ENCODE results near the gene CLEC4E. TPM values are rescaled to one million over a fixed set of nuclear protein-coding genes. Genes with fewer than 3 reads are reported as not detected.

CLEC4E gene
- total RNA-seq, 6 experiments from 2014 or later, result not detected

- Mint-ChIP-seq H3K36me3 (ENCODE audit: low read depth) (no peaks in the 10 kb centered on the region), H3K27ac (no peak overlapping the region)
Measured at GRCh38 chr12:8561011-8561410, 20.3 kb upstream of the CLEC4E start.

GRCh38 chr12:8559676-8560075 is 19.0 kb upstream of the CLEC4E start:
- no peak for DNase-seq
- Mint-ChIP-seq H3K36me3 (ENCODE audit: low read depth) (no peaks in the 10 kb centered on the region), H3K27ac (no peak overlapping the region), H3K27me3 (ENCODE audit: insufficient read depth) (peaks cover 8% of the 10 kb centered on the region), H3K4me3 (no peak overlapping the region), H3K9me3 (no peaks in the 10 kb centered on the region; the same call in 1 of the 2 replicates), H3K4me1 (ENCODE audit: low read depth) (peaks cover 4% of the 10 kb centered on the region; the same call in 1 of the 2 replicates)
- TF ChIP-seq CTCF (IDR thresholded peaks at IDR 0.05), result no peak

More at GRCh38 chr12:8561011-8561410, 20.3 kb upstream of the CLEC4E start:
- no peak overlapping the region for H3K4me3 Mint-ChIP-seq
- TF ChIP-seq CTCF (IDR thresholded peaks at IDR 0.05), result no peak
- H3K9me3 Mint-ChIP-seq, result no peaks in the 10 kb centered on the region; the same call in 1 of the 2 replicates
- peaks cover 8% of the 10 kb centered on the region for H3K27me3 Mint-ChIP-seq (ENCODE audit: insufficient read depth)
- no peak for DNase-seq
- H3K4me1 Mint-ChIP-seq (ENCODE audit: low read depth), result no peaks in the 10 kb centered on the region

GRCh38 chr12:8556531-8557097 is 15.9 kb upstream of the CLEC4E start:
- no peak for TF ChIP-seq CTCF (IDR thresholded peaks at IDR 0.05)
- Mint-ChIP-seq H3K4me1 (ENCODE audit: low read depth) (peaks cover 7% of the 10 kb centered on the region; the same call in 1 of the 2 replicates), H3K9me3 (no peaks in the 10 kb centered on the region; the same call in 1 of the 2 replicates), H3K27me3 (ENCODE audit: insufficient read depth) (peaks cover 6% of the 10 kb centered on the region; the same call in 1 of the 2 replicates), H3K27ac (no peak overlapping the region), H3K36me3 (ENCODE audit: low read depth) (no peaks in the 10 kb centered on the region), H3K4me3 (no peak overlapping the region)
- no peak for DNase-seq

- Mint-ChIP-seq H3K9me3 (no peaks in the 10 kb centered on the region; the same call in 1 of the 2 replicates), H3K27ac (no peak overlapping the region)
- DNase-seq, result no peak
Measured at GRCh38 chr12:8554451-8555195, 13.9 kb upstream of the CLEC4E start.

GRCh38 chr12:8553088-8553627 is 12.5 kb upstream of the CLEC4E start:
- H3K27me3 Mint-ChIP-seq (ENCODE audit: insufficient read depth), result peaks cover 3% of the 10 kb centered on the region; the same call in 1 of the 2 replicates
- H3K27ac Mint-ChIP-seq, result no peak overlapping the region
- H3K9me3 Mint-ChIP-seq, result no peaks in the 10 kb centered on the region; the same call in 1 of the 2 replicates
- 0 out of 2 replicates have a peak, but pooled peaks have one; percentile 13 for TF ChIP-seq CTCF (IDR thresholded peaks at IDR 0.05)
- no peaks in the 10 kb centered on the region for H3K36me3 Mint-ChIP-seq (ENCODE audit: low read depth)
- H3K4me1 Mint-ChIP-seq (ENCODE audit: low read depth), result peaks cover 7% of the 10 kb centered on the region; the same call in 1 of the 2 replicates
- DNase-seq, result no peak
- no peak overlapping the region for H3K4me3 Mint-ChIP-seq

More at GRCh38 chr12:8554451-8555195, 13.9 kb upstream of the CLEC4E start:
- no peak overlapping the region for H3K4me3 Mint-ChIP-seq
- H3K4me1 Mint-ChIP-seq (ENCODE audit: low read depth), result peaks cover 7% of the 10 kb centered on the region; the same call in 1 of the 2 replicates
- no peaks in the 10 kb centered on the region for H3K36me3 Mint-ChIP-seq (ENCODE audit: low read depth)
- peaks cover 3% of the 10 kb centered on the region; the same call in 1 of the 2 replicates for H3K27me3 Mint-ChIP-seq (ENCODE audit: insufficient read depth)
- no peak for TF ChIP-seq CTCF (IDR thresholded peaks at IDR 0.05)
